ENCODE data around the gene ECD. TPM values are rescaled to one million over a fixed set of nuclear protein-coding genes. Genes with fewer than 3 reads are reported as not detected.
A peak's percentile ranks its signal among the peaks of the same experiment; 100 is the strongest.

Gene ECD
- total and polyA plus RNA-seq, 12 donors: 6.4 to 40.7 (median 28.3) TPM

DNA sequence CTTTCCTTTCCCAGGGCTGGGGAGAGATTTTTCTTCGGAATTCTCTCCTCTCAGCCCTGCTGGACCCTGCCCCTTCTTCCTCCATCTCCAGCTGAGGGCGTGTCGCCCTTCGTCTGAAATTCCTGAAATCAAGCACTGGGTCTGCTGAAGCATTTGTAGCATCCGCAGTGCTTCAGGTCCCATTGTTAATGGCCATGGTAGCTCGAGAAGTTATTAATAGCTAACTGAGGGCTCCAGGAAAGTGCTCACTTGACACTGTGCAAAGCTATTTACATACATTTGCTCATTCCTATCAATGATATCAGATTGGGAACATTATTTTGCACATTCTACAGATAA lies 626 bp upstream of the ECD start:
- Histone ChIP-seq H3K27me3 (no peaks in the 10 kb centered on the region), H3K9me3 (replicated peaks in 1 of 3) (no peaks in the 10 kb centered on the region), H3K36me3 (replicated peaks in 1 of 2) (no peaks in the 10 kb centered on the region), H3K4me3 (peak overlapping the region; percentile 32 to 93 (median 64)), H3K4me1 (replicated peaks in 1 of 2) (peaks cover 24 to 44% of the 10 kb centered on the region in 2 donors), H3K27ac (peak overlapping the region; percentile 86 to 98 (median 95))
- 0 to 3% (median 0%) methylated on average over 6 of the region's 6 CpGs for WGBS, 4 donors
- DNase-seq: no peak
- no peak for TF ChIP-seq POLR2A (IDR thresholded peaks at IDR 0.05)
- TF ChIP-seq, protein P1, sequence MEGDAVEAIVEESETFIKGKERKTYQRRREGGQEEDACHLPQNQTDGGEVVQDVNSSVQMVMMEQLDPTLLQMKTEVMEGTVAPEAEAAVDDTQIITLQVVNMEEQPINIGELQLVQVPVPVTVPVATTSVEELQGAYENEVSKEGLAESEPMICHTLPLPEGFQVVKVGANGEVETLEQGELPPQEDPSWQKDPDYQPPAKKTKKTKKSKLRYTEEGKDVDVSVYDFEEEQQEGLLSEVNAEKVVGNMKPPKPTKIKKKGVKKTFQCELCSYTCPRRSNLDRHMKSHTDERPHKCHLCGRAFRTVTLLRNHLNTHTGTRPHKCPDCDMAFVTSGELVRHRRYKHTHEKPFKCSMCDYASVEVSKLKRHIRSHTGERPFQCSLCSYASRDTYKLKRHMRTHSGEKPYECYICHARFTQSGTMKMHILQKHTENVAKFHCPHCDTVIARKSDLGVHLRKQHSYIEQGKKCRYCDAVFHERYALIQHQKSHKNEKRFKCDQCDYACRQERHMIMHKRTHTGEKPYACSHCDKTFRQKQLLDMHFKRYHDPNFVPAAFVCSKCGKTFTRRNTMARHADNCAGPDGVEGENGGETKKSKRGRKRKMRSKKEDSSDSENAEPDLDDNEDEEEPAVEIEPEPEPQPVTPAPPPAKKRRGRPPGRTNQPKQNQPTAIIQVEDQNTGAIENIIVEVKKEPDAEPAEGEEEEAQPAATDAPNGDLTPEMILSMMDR (IDR thresholded peaks at IDR 0.05): peak in 1 of 6 experiments; percentile 6
- intact Hi-C loops (cut with DNase I): no loop called here

DNA sequence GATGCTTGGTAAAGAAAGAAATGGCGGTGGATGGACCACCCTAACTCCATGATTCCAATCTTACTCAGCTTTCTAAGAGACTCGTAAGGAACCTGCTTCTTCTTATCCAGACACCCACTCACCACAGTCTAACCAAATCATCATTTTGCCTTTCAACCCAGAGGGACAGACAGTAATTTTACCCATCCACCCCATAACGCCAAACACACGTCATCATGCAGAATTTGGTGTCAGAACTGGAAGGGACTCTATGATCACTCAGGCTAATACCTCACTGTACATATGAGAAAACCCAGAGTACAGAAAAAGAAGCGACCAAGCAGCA lies 388 bp downstream of the ECD start:
- peaks cover 24 to 52% of the 10 kb centered on the region in 2 donors for H3K4me1 ChIP-seq (replicated peaks in 1 of 2)
- H3K9me3 ChIP-seq (replicated peaks in 1 of 3): no peaks in the 10 kb centered on the region
- 8 to 11% (median 8%) methylated on average over 5 of the region's 5 CpGs for WGBS, 4 donors
- TF ChIP-seq, protein P1 (IDR thresholded peaks at IDR 0.05): no peak
- no peak for TF ChIP-seq POLR2A (IDR thresholded peaks at IDR 0.05)
- intact Hi-C loops (cut with DNase I): no loop called here
- peak overlapping the region; percentile 86 to 98 (median 95) for H3K27ac ChIP-seq
- no peaks in the 10 kb centered on the region for H3K27me3 ChIP-seq
- peak overlapping the region; percentile 32 to 94 (median 71) for H3K4me3 ChIP-seq
- no peaks in the 10 kb centered on the region for H3K36me3 ChIP-seq (replicated peaks in 1 of 2)
- DNase-seq: no peak

DNA sequence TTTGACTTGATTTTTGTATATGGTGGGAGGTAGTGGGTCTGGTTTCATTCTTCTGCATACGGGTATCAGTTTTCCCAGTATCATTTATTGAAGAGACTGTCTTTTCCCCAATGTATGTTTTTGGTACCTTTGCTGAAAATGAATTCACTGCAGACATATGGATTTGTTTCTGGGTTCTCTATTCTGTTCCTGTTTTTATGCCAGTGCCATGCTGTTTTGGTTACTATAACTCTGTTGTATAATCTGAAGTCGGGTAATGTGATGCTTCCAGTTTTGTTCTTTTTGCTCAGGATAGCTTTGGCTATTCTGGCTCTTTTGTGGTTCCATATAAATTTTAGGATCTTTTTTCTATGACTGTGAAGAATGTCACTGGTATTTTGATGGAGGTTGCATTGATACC lies 836 bp downstream of the ECD start:
- Histone ChIP-seq H3K4me1 (replicated peaks in 1 of 2) (peaks cover 24 to 52% of the 10 kb centered on the region in 2 donors), H3K27ac (peak overlapping the region in 2 of 5 donors; percentile 86 to 95), H3K27me3 (no peaks in the 10 kb centered on the region), H3K36me3 (replicated peaks in 1 of 2) (no peaks in the 10 kb centered on the region), H3K9me3 (replicated peaks in 1 of 3) (no peaks in the 10 kb centered on the region), H3K4me3 (peak overlapping the region in 2 of 4 donors; percentile 49 to 93)
- TF ChIP-seq POLR2A (IDR thresholded peaks at IDR 0.05): no peak
- TF ChIP-seq, protein P1 (IDR thresholded peaks at IDR 0.05): no peak
- intact Hi-C loops (cut with DNase I): no loop called here
- WGBS, 4 donors: 76 to 93% (median 84%) methylated on average over 2 of the region's 2 CpGs
- no peak for DNase-seq

DNA sequence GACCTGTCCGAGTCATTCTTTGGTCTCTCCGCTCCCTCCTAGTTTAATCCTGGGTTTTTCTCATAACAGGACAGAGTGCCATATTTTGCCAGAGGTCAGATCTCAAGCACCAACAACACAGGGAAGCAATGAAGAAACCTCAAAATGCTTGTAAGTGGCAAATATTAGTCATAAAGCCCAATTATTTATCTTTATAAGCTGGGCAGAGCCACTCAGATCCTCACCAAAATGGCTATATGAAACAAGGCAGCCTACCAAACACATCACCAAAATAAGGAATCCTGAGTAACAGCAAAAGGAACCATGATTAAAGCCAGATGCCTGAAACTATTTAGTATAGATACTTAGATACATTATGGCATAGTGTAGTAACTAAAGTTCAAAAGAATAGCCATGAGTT lies 4.7 kb downstream of the ECD start:
- intact Hi-C loops (cut with DNase I): no loop called here
- Histone ChIP-seq H3K4me1 (replicated peaks in 1 of 2) (peaks cover 12 to 42% of the 10 kb centered on the region in 2 donors), H3K36me3 (replicated peaks in 1 of 2) (peaks cover 0 to 3% of the 10 kb centered on the region in 2 donors), H3K27me3 (no peaks in the 10 kb centered on the region), H3K9me3 (replicated peaks in 1 of 3) (no peaks in the 10 kb centered on the region), H3K4me3 (no peak overlapping the region), H3K27ac (peak overlapping the region in 1 of 5 donors; percentile 27)
- TF ChIP-seq POLR2A (IDR thresholded peaks at IDR 0.05): no peak
- TF ChIP-seq, protein P1 (IDR thresholded peaks at IDR 0.05): no peak
- 97 to 100% (median 100%) methylated on average over 2 of the region's 2 CpGs for WGBS, 4 donors
- DNase-seq: no peak
